ENCODE measurements around the gene HRH1.

HRH1 gene

GRCh38 chr3:11271986-11272904 lies 118.0 kb downstream of the HRH1 start, which contains the start of gene ATG7:
Gene ATG7 (plus strand): TSS chr3:11272397. CDS start chr3:11298696, 26,299 bp downstream.
- POLR2A ChIA-PET, result interaction anchor here (0.6 to 2.7 kb wide), 19 partner anchors 9 to 338 kb away, joined by 3 to 20 read pairs (median 4); no protein-coding TSS in a partner anchor
- peak; percentile 99 for DNase-seq (ENCODE audit: extremely low spot score)
- TF ChIP-seq FOXK2 (IDR thresholded peaks at IDR 0.05) (0 out of 2 replicates have a peak, but pooled peaks have one; percentile 22), ELF4 (IDR thresholded peaks at IDR 0.05) (peak; percentile 94), NFRKB (IDR thresholded peaks at IDR 0.05) (no peak)

GRCh38 chr3:11272906-11273574 lies 118.7 kb downstream of the HRH1 start:
- ChIA-PET POLR2A (interaction anchor here (1.2 to 2.7 kb wide), 11 partner anchors 9 to 337 kb away, joined by 3 to 20 read pairs (median 6); no protein-coding TSS in a partner anchor), CTCF (no interaction called here)
- TF ChIP-seq FOXM1 (IDR thresholded peaks at IDR 0.05; ENCODE audit: borderline replicate concordance), result no peak
- no peak for DNase-seq (ENCODE audit: extremely low spot score)

More at GRCh38 chr3:11271986-11272904, 118.0 kb downstream of the HRH1 start, which contains the start of gene ATG7:
- CTCF ChIA-PET, result no interaction called here

- TF ChIP-seq NFRKB (IDR thresholded peaks at IDR 0.05) (no peak), SP1 (IDR thresholded peaks at IDR 0.05) (no peak), TARDBP (IDR thresholded peaks at IDR 0.05) (no peak), SUZ12 (IDR thresholded peaks at IDR 0.05) (no peak), ELF4 (IDR thresholded peaks at IDR 0.05) (no peak), FOXA1 (IDR thresholded peaks at IDR 0.05) (no peak)
- DNase-seq (ENCODE audit: extremely low spot score), result no peak
- CTCF ChIA-PET, result no interaction called here
- POLR2A ChIA-PET, result interaction anchor here (0.6 to 2.7 kb wide), 2 partner anchors 11 to 15 kb away, joined by 3 to 20 read pairs; no protein-coding TSS in a partner anchor
Measured at GRCh38 chr3:11273891-11274291, 119.6 kb downstream of the HRH1 start.

GRCh38 chr3:11274566-11275142 lies 120.4 kb downstream of the HRH1 start:
- POLR2A ChIA-PET, result interaction anchor here (0.6 to 2.7 kb wide), 2 partner anchors 11 to 14 kb away, joined by 3 to 20 read pairs; no protein-coding TSS in a partner anchor
- CTCF ChIA-PET, result no interaction called here

GRCh38 chr3:11275926-11276325 lies 121.6 kb downstream of the HRH1 start:
- CTCF ChIA-PET, result no interaction called here
- POLR2A ChIA-PET, result no interaction called here
- no peak for TF ChIP-seq HDGF (IDR thresholded peaks at IDR 0.05; ENCODE audit: borderline replicate concordance)
- TF ChIP-seq CTBP1 (IDR thresholded peaks at IDR 0.05; ENCODE audit: borderline replicate concordance), result no peak
- no peak for TF ChIP-seq LEF1 (IDR thresholded peaks at IDR 0.05; ENCODE audit: borderline replicate concordance)
- no peak for TF ChIP-seq ZNF384 (IDR thresholded peaks at IDR 0.05)
- TF ChIP-seq SP1 (IDR thresholded peaks at IDR 0.05), result no peak
- no peak for TF ChIP-seq FOXK2 (IDR thresholded peaks at IDR 0.05)
- no peak for TF ChIP-seq NFRKB (IDR thresholded peaks at IDR 0.05)
- no peak for TF ChIP-seq SUZ12 (IDR thresholded peaks at IDR 0.05)
- no peak for TF ChIP-seq BHLHE40 (IDR thresholded peaks at IDR 0.05; ENCODE audit: borderline replicate concordance)
- no peak for DNase-seq (ENCODE audit: extremely low spot score)

More at GRCh38 chr3:11274566-11275142, 120.4 kb downstream of the HRH1 start:
- TF ChIP-seq SUZ12 (IDR thresholded peaks at IDR 0.05) (no peak), NFRKB (IDR thresholded peaks at IDR 0.05) (no peak), SP1 (IDR thresholded peaks at IDR 0.05) (no peak), FOXA1 (IDR thresholded peaks at IDR 0.05) (no peak), PKNOX1 (IDR thresholded peaks at IDR 0.05) (no peak), ELF4 (IDR thresholded peaks at IDR 0.05) (no peak), L3MBTL2 (conservative IDR thresholded peaks at IDR 0.05) (no peak), ZNF384 (IDR thresholded peaks at IDR 0.05) (no peak), HDGF (IDR thresholded peaks at IDR 0.05; ENCODE audit: borderline replicate concordance) (no peak), TARDBP (IDR thresholded peaks at IDR 0.05) (no peak), LEF1 (IDR thresholded peaks at IDR 0.05; ENCODE audit: borderline replicate concordance) (no peak), FOXK2 (IDR thresholded peaks at IDR 0.05) (no peak), BHLHE40 (IDR thresholded peaks at IDR 0.05; ENCODE audit: borderline replicate concordance) (no peak), FOXM1 (IDR thresholded peaks at IDR 0.05; ENCODE audit: borderline replicate concordance) (no peak), ARNT (IDR thresholded peaks at IDR 0.05) (no peak), CTBP1 (IDR thresholded peaks at IDR 0.05; ENCODE audit: borderline replicate concordance) (no peak)
- DNase-seq (ENCODE audit: extremely low spot score), result no peak

- TF ChIP-seq HDGF (IDR thresholded peaks at IDR 0.05; ENCODE audit: borderline replicate concordance) (no peak), FOXK2 (IDR thresholded peaks at IDR 0.05) (no peak), ARNT (IDR thresholded peaks at IDR 0.05) (no peak), CTBP1 (IDR thresholded peaks at IDR 0.05; ENCODE audit: borderline replicate concordance) (no peak), ZNF384 (IDR thresholded peaks at IDR 0.05) (no peak), L3MBTL2 (conservative IDR thresholded peaks at IDR 0.05) (no peak), NFRKB (IDR thresholded peaks at IDR 0.05) (no peak), TARDBP (IDR thresholded peaks at IDR 0.05) (no peak), PKNOX1 (IDR thresholded peaks at IDR 0.05) (no peak), BHLHE40 (IDR thresholded peaks at IDR 0.05; ENCODE audit: borderline replicate concordance) (no peak), FOXA1 (IDR thresholded peaks at IDR 0.05) (no peak), SP1 (IDR thresholded peaks at IDR 0.05) (no peak), LEF1 (IDR thresholded peaks at IDR 0.05; ENCODE audit: borderline replicate concordance) (no peak), FOXM1 (IDR thresholded peaks at IDR 0.05; ENCODE audit: borderline replicate concordance) (no peak), ELF4 (IDR thresholded peaks at IDR 0.05) (no peak), SUZ12 (IDR thresholded peaks at IDR 0.05) (no peak)
- CTCF ChIA-PET, result no interaction called here
- no peak for DNase-seq (ENCODE audit: extremely low spot score)
- POLR2A ChIA-PET, result no interaction called here
Measured at GRCh38 chr3:11276901-11277300, 122.6 kb downstream of the HRH1 start.

Data from HEK293T (cell line).